Ishikawa (cell line): Measurements from ENCODE around the gene CCL23.

Experiments
- CREB1 ChIP-seq: IDR thresholded peaks from 2 replicates; pipeline ENCODE4 v1.6.1; 2012; ENCODE audit warnings: low read depth
- EGR1 ChIP-seq: IDR thresholded peaks from 2 replicates; pipeline ENCODE4 v1.6.1; 2012
- EP300 ChIP-seq: IDR thresholded peaks from 2 replicates; pipeline ENCODE4 v1.6.1; 2012; ENCODE audit warnings: borderline replicate concordance
- RAD21 ChIP-seq: IDR thresholded peaks from 2 replicates; pipeline ENCODE4 v1.6.1; 2012; ENCODE audit warnings: low read depth
- TAF1 ChIP-seq: IDR thresholded peaks from 2 replicates; pipeline ENCODE4 v1.6.1; 2012; ENCODE audit warnings: low read depth, mild to moderate bottlenecking
- TCF12 ChIP-seq: IDR thresholded peaks from 2 replicates; pipeline ENCODE4 v1.6.1; 2012; ENCODE audit warnings: low read depth
- TEAD4 ChIP-seq: IDR thresholded peaks from 2 replicates; pipeline ENCODE4 v1.6.1; 2012
- ZBTB7A ChIP-seq: IDR thresholded peaks from 2 replicates; pipeline ENCODE4 v1.6.1; 2012; ENCODE audit warnings: low read depth
- TF ChIP-seq, protein P1 (sequence below): IDR thresholded peaks from 2 replicates; pipeline ENCODE4 v1.6.1; 2012; ENCODE audit warnings: low read depth, mild to moderate bottlenecking

DNA sequence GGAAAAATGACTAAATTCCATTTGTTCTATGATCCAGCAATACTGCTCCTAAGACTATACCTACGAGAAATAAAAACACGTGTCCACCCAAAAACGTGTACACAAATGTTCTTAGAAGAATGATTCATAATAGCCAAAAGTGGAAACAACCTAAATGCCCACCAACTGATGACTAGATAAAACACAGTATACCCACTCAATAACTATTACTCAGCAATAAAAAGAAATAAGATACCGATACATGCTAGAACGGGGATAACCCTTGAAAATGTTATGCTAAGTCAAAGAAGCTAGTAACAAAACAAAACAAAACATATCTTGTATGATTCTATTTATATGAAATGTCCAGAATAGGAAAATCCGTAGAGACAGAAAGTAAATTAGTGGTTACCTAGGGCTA, 54.1 kb downstream of the CCL23 start:
- no peak for TF ChIP-seq CREB1
- TF ChIP-seq EGR1: no peak
- TF ChIP-seq TEAD4: no peak
- TF ChIP-seq RAD21: no peak
- TF ChIP-seq, protein P1, sequence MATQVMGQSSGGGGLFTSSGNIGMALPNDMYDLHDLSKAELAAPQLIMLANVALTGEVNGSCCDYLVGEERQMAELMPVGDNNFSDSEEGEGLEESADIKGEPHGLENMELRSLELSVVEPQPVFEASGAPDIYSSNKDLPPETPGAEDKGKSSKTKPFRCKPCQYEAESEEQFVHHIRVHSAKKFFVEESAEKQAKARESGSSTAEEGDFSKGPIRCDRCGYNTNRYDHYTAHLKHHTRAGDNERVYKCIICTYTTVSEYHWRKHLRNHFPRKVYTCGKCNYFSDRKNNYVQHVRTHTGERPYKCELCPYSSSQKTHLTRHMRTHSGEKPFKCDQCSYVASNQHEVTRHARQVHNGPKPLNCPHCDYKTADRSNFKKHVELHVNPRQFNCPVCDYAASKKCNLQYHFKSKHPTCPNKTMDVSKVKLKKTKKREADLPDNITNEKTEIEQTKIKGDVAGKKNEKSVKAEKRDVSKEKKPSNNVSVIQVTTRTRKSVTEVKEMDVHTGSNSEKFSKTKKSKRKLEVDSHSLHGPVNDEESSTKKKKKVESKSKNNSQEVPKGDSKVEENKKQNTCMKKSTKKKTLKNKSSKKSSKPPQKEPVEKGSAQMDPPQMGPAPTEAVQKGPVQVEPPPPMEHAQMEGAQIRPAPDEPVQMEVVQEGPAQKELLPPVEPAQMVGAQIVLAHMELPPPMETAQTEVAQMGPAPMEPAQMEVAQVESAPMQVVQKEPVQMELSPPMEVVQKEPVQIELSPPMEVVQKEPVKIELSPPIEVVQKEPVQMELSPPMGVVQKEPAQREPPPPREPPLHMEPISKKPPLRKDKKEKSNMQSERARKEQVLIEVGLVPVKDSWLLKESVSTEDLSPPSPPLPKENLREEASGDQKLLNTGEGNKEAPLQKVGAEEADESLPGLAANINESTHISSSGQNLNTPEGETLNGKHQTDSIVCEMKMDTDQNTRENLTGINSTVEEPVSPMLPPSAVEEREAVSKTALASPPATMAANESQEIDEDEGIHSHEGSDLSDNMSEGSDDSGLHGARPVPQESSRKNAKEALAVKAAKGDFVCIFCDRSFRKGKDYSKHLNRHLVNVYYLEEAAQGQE: no peak
- TF ChIP-seq ZBTB7A: no peak
- no peak for TF ChIP-seq EP300
- no peak for TF ChIP-seq TCF12
- no peak for TF ChIP-seq TAF1
